Upper lobe of left lung (tissue), 4 donors: ENCODE data around the gene EDC4.

Source experiments
- POLR2A ChIP-seq, 4 donors: fragments of 450-650 bp; IDR thresholded peaks; one replicate each; pipeline ENCODE4 v1.5.1; 2016 to 2017; ENCODE audit warnings: antibody characterized with exemption in 4 of 4, mild to moderate bottlenecking in 2 of 4
- POLR2AphosphoS5 ChIP-seq, 2 donors: sonication (generic); formaldehyde crosslinking; IDR thresholded peaks; one replicate each; pipeline ENCODE4 v1.5.1; 2017; ENCODE audit warnings: antibody characterized with exemption in 2 of 2
- TF ChIP-seq, protein P1 (sequence below), 6 experiments: fragments of 450-650 bp in 4 of 6; fragments of 200-600 bp in 2 of 6; sonication (generic) in 2 of 6; IDR thresholded peaks; one replicate each; pipeline ENCODE4 v1.5.1; 2016 to 2019; ENCODE audit warnings: antibody characterized with exemption in 6 of 6

- TF ChIP-seq, protein P1, sequence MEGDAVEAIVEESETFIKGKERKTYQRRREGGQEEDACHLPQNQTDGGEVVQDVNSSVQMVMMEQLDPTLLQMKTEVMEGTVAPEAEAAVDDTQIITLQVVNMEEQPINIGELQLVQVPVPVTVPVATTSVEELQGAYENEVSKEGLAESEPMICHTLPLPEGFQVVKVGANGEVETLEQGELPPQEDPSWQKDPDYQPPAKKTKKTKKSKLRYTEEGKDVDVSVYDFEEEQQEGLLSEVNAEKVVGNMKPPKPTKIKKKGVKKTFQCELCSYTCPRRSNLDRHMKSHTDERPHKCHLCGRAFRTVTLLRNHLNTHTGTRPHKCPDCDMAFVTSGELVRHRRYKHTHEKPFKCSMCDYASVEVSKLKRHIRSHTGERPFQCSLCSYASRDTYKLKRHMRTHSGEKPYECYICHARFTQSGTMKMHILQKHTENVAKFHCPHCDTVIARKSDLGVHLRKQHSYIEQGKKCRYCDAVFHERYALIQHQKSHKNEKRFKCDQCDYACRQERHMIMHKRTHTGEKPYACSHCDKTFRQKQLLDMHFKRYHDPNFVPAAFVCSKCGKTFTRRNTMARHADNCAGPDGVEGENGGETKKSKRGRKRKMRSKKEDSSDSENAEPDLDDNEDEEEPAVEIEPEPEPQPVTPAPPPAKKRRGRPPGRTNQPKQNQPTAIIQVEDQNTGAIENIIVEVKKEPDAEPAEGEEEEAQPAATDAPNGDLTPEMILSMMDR (IDR thresholded peaks at IDR 0.05): no peak
- TF ChIP-seq POLR2AphosphoS5 (IDR thresholded peaks at IDR 0.05) (no peak), POLR2A (IDR thresholded peaks at IDR 0.05) (no peak)
These were observed 19.5 kb downstream of the EDC4 start for GRCh38 chr16:67892375-67892774.
